Nephron progenitor cell (in vitro differentiated cells): ENCODE measurements around the gene CREB5.

Source experiments
- DNase-seq: peaks from one replicate; pipeline ENCODE4 v3.0.0; 2021
- H3K27ac Mint-ChIP-seq: 2 replicates; pipeline ENCODE4 v1.8.0; 2021; ENCODE audit warnings: mild to moderate bottlenecking, moderate library complexity, mixed read lengths
- H3K27me3 Mint-ChIP-seq: 2 replicates; pipeline ENCODE4 v1.8.0; 2021; ENCODE audit warnings: mild to moderate bottlenecking, low read depth, mixed read lengths; ENCODE audit not compliant: poor library complexity
- H3K36me3 Mint-ChIP-seq: 2 replicates; pipeline ENCODE4 v1.8.0; 2021; ENCODE audit warnings: low read depth, mixed read lengths
- H3K4me1 Mint-ChIP-seq: 2 replicates; pipeline ENCODE4 v1.8.0; 2021; ENCODE audit warnings: mixed read lengths
- H3K4me3 Mint-ChIP-seq: 2 replicates; pipeline ENCODE4 v1.8.0; 2021; ENCODE audit warnings: mild to moderate bottlenecking, moderate library complexity, mixed read lengths
- H3K9me3 Mint-ChIP-seq: 2 replicates; pipeline ENCODE4 v1.8.0; 2021; ENCODE audit warnings: mild to moderate bottlenecking, moderate library complexity, mixed read lengths
- TF ChIP-seq, protein P1 (sequence below): fragments of 200-600 bp; sonication (generic); IDR thresholded peaks from 2 replicates; pipeline ENCODE4 v1.5.0; 2021; ENCODE audit warnings: antibody characterized with exemption

CREB5 gene

DNA sequence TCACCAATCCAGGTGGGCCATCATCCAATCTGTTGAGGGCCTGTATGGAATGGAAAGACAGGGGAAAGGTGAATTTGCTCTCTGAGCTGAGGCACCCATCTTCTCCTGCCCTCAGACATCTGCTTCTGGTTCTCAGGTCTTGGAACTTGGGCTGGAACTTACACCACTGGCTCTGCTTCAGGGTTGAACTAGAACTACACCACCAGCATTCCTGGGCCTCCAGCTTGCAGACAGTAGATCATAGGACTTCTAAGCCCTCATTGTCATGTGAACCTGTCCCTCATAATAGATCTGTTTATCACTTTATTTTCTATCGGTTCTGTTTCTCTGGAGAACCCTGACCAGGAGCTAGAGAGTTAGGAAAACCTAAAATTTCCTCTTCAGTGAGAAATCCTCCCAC, 233.5 kb downstream of the CREB5 start:
- H3K27me3 Mint-ChIP-seq: peaks cover 11% of the 10 kb centered on the region
- peaks cover 3% of the 10 kb centered on the region for H3K9me3 Mint-ChIP-seq
- no peaks in the 10 kb centered on the region for H3K36me3 Mint-ChIP-seq
- no peak for DNase-seq
- TF ChIP-seq, protein P1, sequence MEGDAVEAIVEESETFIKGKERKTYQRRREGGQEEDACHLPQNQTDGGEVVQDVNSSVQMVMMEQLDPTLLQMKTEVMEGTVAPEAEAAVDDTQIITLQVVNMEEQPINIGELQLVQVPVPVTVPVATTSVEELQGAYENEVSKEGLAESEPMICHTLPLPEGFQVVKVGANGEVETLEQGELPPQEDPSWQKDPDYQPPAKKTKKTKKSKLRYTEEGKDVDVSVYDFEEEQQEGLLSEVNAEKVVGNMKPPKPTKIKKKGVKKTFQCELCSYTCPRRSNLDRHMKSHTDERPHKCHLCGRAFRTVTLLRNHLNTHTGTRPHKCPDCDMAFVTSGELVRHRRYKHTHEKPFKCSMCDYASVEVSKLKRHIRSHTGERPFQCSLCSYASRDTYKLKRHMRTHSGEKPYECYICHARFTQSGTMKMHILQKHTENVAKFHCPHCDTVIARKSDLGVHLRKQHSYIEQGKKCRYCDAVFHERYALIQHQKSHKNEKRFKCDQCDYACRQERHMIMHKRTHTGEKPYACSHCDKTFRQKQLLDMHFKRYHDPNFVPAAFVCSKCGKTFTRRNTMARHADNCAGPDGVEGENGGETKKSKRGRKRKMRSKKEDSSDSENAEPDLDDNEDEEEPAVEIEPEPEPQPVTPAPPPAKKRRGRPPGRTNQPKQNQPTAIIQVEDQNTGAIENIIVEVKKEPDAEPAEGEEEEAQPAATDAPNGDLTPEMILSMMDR: no peak
- H3K27ac Mint-ChIP-seq: no peak overlapping the region
- peaks cover 31% of the 10 kb centered on the region for H3K4me1 Mint-ChIP-seq
- H3K4me3 Mint-ChIP-seq: no peak overlapping the region

DNA sequence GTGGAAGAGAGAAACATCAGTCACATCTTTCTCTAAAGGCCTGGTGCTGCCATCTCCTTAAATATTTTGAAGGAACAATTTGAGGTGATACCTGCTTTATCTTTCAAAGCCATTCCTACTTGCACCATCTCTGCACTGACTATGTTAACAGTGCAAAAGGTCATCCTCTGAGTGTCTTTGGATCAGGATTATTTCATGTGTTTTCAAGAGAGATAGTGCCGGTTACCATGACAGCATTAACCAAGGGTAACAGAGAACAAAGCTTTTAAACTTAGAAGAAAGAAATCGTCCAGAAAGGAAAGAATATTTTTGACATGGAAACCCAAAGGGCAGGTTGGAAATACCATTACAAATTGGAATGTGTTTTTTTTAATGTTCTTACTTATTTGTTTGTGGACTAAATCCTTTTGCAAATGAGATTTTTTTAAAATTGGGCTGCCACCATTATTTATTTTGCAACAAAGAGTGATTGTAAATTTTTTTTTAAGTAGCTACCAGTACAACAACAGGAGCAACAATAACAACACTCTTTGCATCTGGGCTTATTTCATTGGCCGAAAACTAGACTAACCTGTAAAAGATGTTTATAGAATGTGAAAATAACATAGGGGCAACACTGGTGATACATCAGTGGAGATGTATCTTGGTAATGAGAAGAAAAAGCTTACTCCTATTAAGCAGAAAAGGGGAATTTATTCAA, 234.2 kb downstream of the CREB5 start:
- DNase-seq: no peak
- Mint-ChIP-seq H3K4me3 (no peak overlapping the region), H3K9me3 (peaks cover 3% of the 10 kb centered on the region), H3K27ac (no peak overlapping the region), H3K36me3 (no peaks in the 10 kb centered on the region), H3K27me3 (peaks cover 11% of the 10 kb centered on the region), H3K4me1 (peaks cover 29% of the 10 kb centered on the region)
- TF ChIP-seq, protein P1: no peak

DNA sequence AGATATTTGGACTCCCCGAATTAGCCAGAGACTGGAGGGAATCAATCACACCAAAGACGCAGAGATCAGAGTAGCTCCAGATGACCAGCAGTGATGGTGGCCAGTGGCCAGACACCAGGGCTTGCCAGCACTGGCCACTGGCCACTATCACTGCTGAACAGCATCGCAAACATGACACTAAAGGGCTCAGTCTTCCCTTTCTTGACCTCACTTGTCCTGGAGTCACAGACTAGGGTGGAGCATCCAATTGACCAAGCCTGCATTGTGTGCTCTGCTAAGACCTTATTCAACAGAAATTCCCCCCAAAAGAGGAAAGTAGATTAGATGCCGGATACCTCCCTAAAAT, 234.7 kb downstream of the CREB5 start:
- Mint-ChIP-seq H3K27ac (no peak overlapping the region), H3K4me3 (no peak overlapping the region), H3K27me3 (peaks cover 11% of the 10 kb centered on the region)

DNA sequence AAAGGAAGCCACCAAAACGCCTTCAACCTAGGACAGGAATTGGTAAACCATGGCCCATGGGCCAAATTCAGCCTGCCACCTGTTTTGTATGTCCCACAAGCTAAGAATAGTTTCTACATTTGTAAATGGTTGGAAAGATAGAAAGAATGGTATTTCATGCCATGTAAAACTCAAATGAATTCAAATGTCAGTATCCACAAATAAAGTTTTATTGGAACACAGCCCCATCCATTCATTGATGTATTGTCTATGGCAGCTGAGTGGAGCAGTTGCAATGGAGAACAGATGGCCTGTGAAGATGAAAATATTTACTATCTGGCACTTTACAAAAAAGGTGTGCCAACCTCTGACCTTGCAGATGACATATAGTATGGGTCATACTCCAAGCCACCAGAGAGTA, 236.9 kb downstream of the CREB5 start:
- peaks cover 17% of the 10 kb centered on the region for H3K4me1 Mint-ChIP-seq
- H3K27ac Mint-ChIP-seq: no peak overlapping the region
- peaks cover 3% of the 10 kb centered on the region for H3K9me3 Mint-ChIP-seq
- no peak overlapping the region for H3K4me3 Mint-ChIP-seq
- DNase-seq: no peak
- peaks cover 5% of the 10 kb centered on the region for H3K27me3 Mint-ChIP-seq
- H3K36me3 Mint-ChIP-seq: no peaks in the 10 kb centered on the region
- TF ChIP-seq, protein P1: no peak

More for the DNA sequence above, 234.7 kb downstream of the CREB5 start:
- peaks cover 28% of the 10 kb centered on the region for H3K4me1 Mint-ChIP-seq
- no peak for DNase-seq
- H3K36me3 Mint-ChIP-seq: no peaks in the 10 kb centered on the region
- TF ChIP-seq, protein P1: no peak
- H3K9me3 Mint-ChIP-seq: peaks cover 3% of the 10 kb centered on the region

DNA sequence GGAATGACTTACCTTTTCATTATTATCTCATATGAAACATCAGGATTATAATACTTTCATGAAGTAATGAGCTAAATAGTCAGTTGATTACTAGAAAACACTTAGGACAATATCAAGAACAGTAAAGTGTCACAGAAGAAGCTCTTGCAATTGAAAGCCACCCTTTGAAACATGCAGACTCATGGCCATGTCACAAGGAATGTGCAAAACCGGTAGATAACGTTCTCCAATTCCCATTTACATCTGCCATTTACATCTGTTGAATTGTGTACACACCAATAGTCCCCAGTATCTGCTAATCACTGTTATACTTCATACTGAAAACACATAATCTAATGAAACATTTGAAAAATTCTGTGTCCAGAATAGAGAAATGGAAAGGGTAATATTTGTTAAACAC, 237.5 kb downstream of the CREB5 start:
- Mint-ChIP-seq H3K36me3 (no peaks in the 10 kb centered on the region), H3K9me3 (peaks cover 3% of the 10 kb centered on the region), H3K27me3 (peaks cover 5% of the 10 kb centered on the region), H3K4me3 (no peak overlapping the region), H3K4me1 (peaks cover 24% of the 10 kb centered on the region), H3K27ac (no peak overlapping the region)
- no peak for DNase-seq
- TF ChIP-seq, protein P1: no peak

DNA sequence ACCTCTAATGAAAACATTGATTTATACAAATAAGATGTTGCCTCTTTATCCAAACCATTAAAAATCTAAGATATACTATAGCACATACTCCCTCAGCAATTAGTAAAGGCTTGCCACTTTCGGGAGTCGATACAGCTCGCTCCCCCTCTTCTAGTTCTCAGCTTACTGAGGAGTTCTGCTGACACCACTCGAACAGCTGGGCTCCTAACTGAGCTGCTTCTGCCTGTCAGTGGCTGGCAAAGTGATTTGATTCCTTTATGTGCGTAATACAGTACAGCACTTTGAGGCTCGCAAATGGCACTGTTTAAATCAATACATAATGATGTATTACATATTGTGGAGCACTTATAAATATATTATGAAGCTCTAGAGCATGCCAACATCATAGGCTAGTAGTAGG, 241.8 kb downstream of the CREB5 start:
- Mint-ChIP-seq H3K36me3 (no peaks in the 10 kb centered on the region), H3K27ac (no peak overlapping the region), H3K27me3 (no peaks in the 10 kb centered on the region), H3K4me1 (peaks cover 28% of the 10 kb centered on the region), H3K9me3 (peaks cover 8% of the 10 kb centered on the region), H3K4me3 (no peak overlapping the region)
- DNase-seq: no peak
- TF ChIP-seq, protein P1: no peak
